Femur (tissue), 1 donor: Measurements from ENCODE around the gene ZMYND19.
"Not testable (repeated sequence)": the region's sequence is repeated elsewhere in the genome, so short reads cannot be mapped to it uniquely, and the experiment has no call there.

Source experiments
- DNase-seq: peaks from one replicate; pipeline ENCODE4 v3.0.0-alpha.2; 2017

ZMYND19 gene

GRCh38 chr9:137590469-137591383, at the start of gene ZMYND19:
ZMYND19 (minus strand) TSS chr9:137590512; CDS start chr9:137590263, 249 bp downstream.
- DNase-seq, result peak; percentile 93

- DNase-seq, result no peak
Measured at GRCh38 chr9:137639303-137640051, 49.2 kb upstream of the ZMYND19 start.

GRCh38 chr9:137638680-137639079, 48.4 kb upstream of the ZMYND19 start:
- no peak for DNase-seq

GRCh38 chr9:137634016-137634415, 43.7 kb upstream of the ZMYND19 start:
- DNase-seq, result no peak

GRCh38 chr9:137632230-137633161, 42.2 kb upstream of the ZMYND19 start:
- DNase-seq, result no peak

GRCh38 chr9:137631345-137632229, 41.3 kb upstream of the ZMYND19 start:
- DNase-seq, result no peak

GRCh38 chr9:137630679-137631078, 40.4 kb upstream of the ZMYND19 start:
- no peak for DNase-seq

GRCh38 chr9:137630126-137630525, 39.8 kb upstream of the ZMYND19 start:
- DNase-seq, result no peak

- DNase-seq, result not testable (repeated sequence)
Measured at GRCh38 chr9:137627406-137627805, 37.1 kb upstream of the ZMYND19 start.

GRCh38 chr9:137626464-137626863, 36.2 kb upstream of the ZMYND19 start:
- no peak for DNase-seq

- DNase-seq, result not testable (repeated sequence)
Measured at GRCh38 chr9:137622211-137622610, 31.9 kb upstream of the ZMYND19 start.

GRCh38 chr9:137621131-137621757, 30.9 kb upstream of the ZMYND19 start:
- DNase-seq, result no peak

- DNase-seq, result no peak
Measured at GRCh38 chr9:137620581-137620980, 30.3 kb upstream of the ZMYND19 start.

- no peak for DNase-seq
Measured at GRCh38 chr9:137620048-137620405, 29.7 kb upstream of the ZMYND19 start.

GRCh38 chr9:137619240-137620047, 29.1 kb upstream of the ZMYND19 start:
- peak; percentile 62 for DNase-seq

- peak; percentile 93 for DNase-seq
Measured at GRCh38 chr9:137618105-137619067, 28.1 kb upstream of the ZMYND19 start, which contains the start of gene EHMT1. EHMT1 (plus strand) TSS chr9:137619005; CDS start chr9:137619029, 24 bp downstream.

- DNase-seq, result no peak
Measured at GRCh38 chr9:137615387-137615871, 25.1 kb upstream of the ZMYND19 start.

- DNase-seq, result no peak
Measured at GRCh38 chr9:137614631-137615386, 24.5 kb upstream of the ZMYND19 start.
